WTC11 (cell line): ENCODE results near the gene MTA2. TPM values are rescaled to one million over a fixed set of nuclear protein-coding genes. Genes with fewer than 3 reads are reported as not detected.
"Not testable (repeated sequence)": the region's sequence is repeated elsewhere in the genome, so short reads cannot be mapped to it uniquely, and the experiment has no call there.

Source experiments
- ATAC-seq: fragments of 200-7000 bp; cut with Tn5 transposase; 2 replicates; pipeline ENCODE4 v1.10.0; 2021; ENCODE audit warnings: mild to moderate bottlenecking, moderate library complexity
- CTCF ChIA-PET: fragments of 300-600 bp; sonication (Branson Sonifier 250); formaldehyde crosslinking; loops from one replicate; lab custom pipeline; 2021; ENCODE audit warnings: antibody characterized with exemption; lab: Charles Lee
- POLR2A ChIA-PET: fragments of 350-600 bp; sonication (Branson Sonifier 250); formaldehyde crosslinking; loops from one replicate; lab custom pipeline; 2021; ENCODE audit warnings: antibody characterized with exemption; lab: Charles Lee
- DNase-seq: peaks from one replicate; pipeline ENCODE4 v3.0.0; 2021; ENCODE audit warnings: low spot score
- H3K27ac Mint-ChIP-seq: 2 replicates; pipeline ENCODE4 v1.8.0; 2021; ENCODE audit warnings: mixed read lengths
- H3K27me3 Mint-ChIP-seq: 2 replicates; pipeline ENCODE4 v1.8.0; 2021; ENCODE audit warnings: low read depth, mild to moderate bottlenecking, moderate library complexity, mixed read lengths
- H3K36me3 Mint-ChIP-seq: 2 replicates; pipeline ENCODE4 v1.8.0; 2021; ENCODE audit warnings: mixed read lengths
- H3K4me1 Mint-ChIP-seq: 2 replicates; pipeline ENCODE4 v1.8.0; 2022; ENCODE audit warnings: mixed read lengths
- H3K4me3 Mint-ChIP-seq: 2 replicates; pipeline ENCODE4 v1.8.0; 2021; ENCODE audit warnings: mild to moderate bottlenecking, moderate library complexity, mixed read lengths
- H3K9me3 Mint-ChIP-seq: 2 replicates; pipeline ENCODE4 v1.8.0; 2021; ENCODE audit warnings: mixed read lengths
- ATF3 ChIP-seq: sonication (generic); formaldehyde crosslinking; conservative IDR thresholded peaks from 2 replicates; pipeline ENCODE4 v1.8.1; 2022; ENCODE audit warnings: mild to moderate bottlenecking, missing genetic modification reagents
- E2F4 ChIP-seq: sonication (generic); formaldehyde crosslinking; IDR thresholded peaks from 2 replicates; pipeline ENCODE4 v1.8.1; 2022; ENCODE audit warnings: low read depth, mild to moderate bottlenecking, moderate library complexity, missing genetic modification reagents, borderline replicate concordance
- FOXJ3 ChIP-seq: sonication (generic); formaldehyde crosslinking; IDR thresholded peaks from 2 replicates; pipeline ENCODE4 v1.9.0; 2021; ENCODE audit warnings: missing genetic modification reagents, mild to moderate bottlenecking, borderline replicate concordance
- GABPB1 ChIP-seq: sonication (generic); formaldehyde crosslinking; IDR thresholded peaks from 2 replicates; pipeline ENCODE4 v1.8.1; 2023; ENCODE audit warnings: mild to moderate bottlenecking, missing genetic modification reagents
- HMGXB4 ChIP-seq: sonication (generic); formaldehyde crosslinking; IDR thresholded peaks from 2 replicates; pipeline ENCODE4 v1.8.1; 2023; ENCODE audit warnings: mild to moderate bottlenecking, moderate library complexity, missing genetic modification reagents
- JAZF1 ChIP-seq: fragments of 250-450 bp; sonication (Bioruptor Pico); IDR thresholded peaks from 2 replicates; pipeline ENCODE4 v1.9.0; 2021; ENCODE audit warnings: moderate library complexity, mild to moderate bottlenecking, inconsistent platforms
- KAT7 ChIP-seq: sonication (generic); formaldehyde crosslinking; IDR thresholded peaks from 2 replicates; pipeline ENCODE4 v1.8.1; 2023; ENCODE audit warnings: missing genetic modification reagents, mild to moderate bottlenecking, borderline replicate concordance
- MLX ChIP-seq: sonication (generic); formaldehyde crosslinking; IDR thresholded peaks from 2 replicates; pipeline ENCODE4 v1.8.1; 2023; ENCODE audit warnings: mild to moderate bottlenecking, missing genetic modification reagents, moderate library complexity
- MYBL2 ChIP-seq: sonication (generic); formaldehyde crosslinking; IDR thresholded peaks from 2 replicates; pipeline ENCODE4 v1.8.1; 2023; ENCODE audit warnings: mild to moderate bottlenecking, moderate library complexity, missing genetic modification reagents
- NFATC4 ChIP-seq: fragments of 250-450 bp; sonication (Bioruptor Pico); IDR thresholded peaks from 2 replicates; pipeline ENCODE4 v1.9.0; 2021; ENCODE audit warnings: mild to moderate bottlenecking
- NFE2L1 ChIP-seq: sonication (generic); formaldehyde crosslinking; IDR thresholded peaks from 2 replicates; pipeline ENCODE4 v1.8.1; 2023; ENCODE audit warnings: missing genetic modification reagents
- OVOL2 ChIP-seq: fragments of 250-450 bp; sonication (Bioruptor Pico); IDR thresholded peaks from 2 replicates; pipeline ENCODE4 v1.9.0; 2021; ENCODE audit warnings: mild to moderate bottlenecking, borderline replicate concordance
- TP53 ChIP-seq: sonication (generic); formaldehyde crosslinking; IDR thresholded peaks from 2 replicates; pipeline ENCODE4 v1.8.1; 2023; ENCODE audit warnings: mild to moderate bottlenecking, missing genetic modification reagents
- ZBTB21 ChIP-seq: sonication (generic); formaldehyde crosslinking; IDR thresholded peaks from 2 replicates; pipeline ENCODE4 v1.8.1; 2023; ENCODE audit warnings: mild to moderate bottlenecking, missing genetic modification reagents, borderline replicate concordance
- ZBTB43 ChIP-seq: sonication (generic); formaldehyde crosslinking; IDR thresholded peaks from 2 replicates; pipeline ENCODE4 v1.8.1; 2023; ENCODE audit warnings: mild to moderate bottlenecking, missing genetic modification reagents
- ZNF219 ChIP-seq: sonication (generic); formaldehyde crosslinking; IDR thresholded peaks from 2 replicates; pipeline ENCODE4 v1.8.0; 2023; ENCODE audit warnings: missing genetic modification reagents, mild to moderate bottlenecking, borderline replicate concordance
- total RNA-seq: library from RNA; stranded (reverse); gene quantifications from 3 replicates; pipeline ENCODE4 v1.2.3, GENCODE V29; 2021
- TF ChIP-seq, protein P1 (sequence below): fragments of 250-450 bp; sonication (Bioruptor Pico); IDR thresholded peaks from 2 replicates; pipeline ENCODE4 v1.9.0; 2021; ENCODE audit warnings: moderate library complexity, mild to moderate bottlenecking, inconsistent platforms, borderline replicate concordance
- TF ChIP-seq, protein P2 (sequence below): sonication (generic); formaldehyde crosslinking; IDR thresholded peaks from 2 replicates; pipeline ENCODE4 v1.8.1; 2022; ENCODE audit warnings: missing genetic modification reagents, borderline replicate concordance
- TF ChIP-seq, protein P3 (sequence below): sonication (generic); formaldehyde crosslinking; IDR thresholded peaks from 2 replicates; pipeline ENCODE4 v1.8.1; 2022; ENCODE audit warnings: mild to moderate bottlenecking, missing genetic modification reagents, moderate library complexity, borderline replicate concordance
- TF ChIP-seq, protein P4 (sequence below): sonication (generic); formaldehyde crosslinking; IDR thresholded peaks from 2 replicates; pipeline ENCODE4 v1.8.0; 2023; ENCODE audit warnings: mild to moderate bottlenecking, missing genetic modification reagents

Gene MTA2
- total RNA-seq, 1 experiment from 2014 or later = 115 TPM

GRCh38 chr11:62601372-62602140 is at the start of gene MTA2 (continued):
- no peak for TF ChIP-seq FOXJ3 (CRISPR knock-in tag)
- TF ChIP-seq TP53 (CRISPR knock-in tag) = no peak
- peak; percentile 66; the same call in 1 of the 2 replicates for TF ChIP-seq MYBL2 (CRISPR knock-in tag)
- TF ChIP-seq ATF3 (CRISPR knock-in tag) = no peak
- peak; percentile 77; the same call in 1 of the 2 replicates for TF ChIP-seq E2F4 (CRISPR knock-in tag)
- TF ChIP-seq HMGXB4 (CRISPR knock-in tag) = peak; percentile 77; the same call in 1 of the 2 replicates
- 0 out of 2 replicates have a peak, but pooled peaks have one; percentile 30 for TF ChIP-seq NFATC4
- no peak for TF ChIP-seq ZBTB21
- no peak for TF ChIP-seq JAZF1
- TF ChIP-seq ZBTB43 (CRISPR knock-in tag) = no peak; the same call in 1 of the 2 replicates

DNA sequence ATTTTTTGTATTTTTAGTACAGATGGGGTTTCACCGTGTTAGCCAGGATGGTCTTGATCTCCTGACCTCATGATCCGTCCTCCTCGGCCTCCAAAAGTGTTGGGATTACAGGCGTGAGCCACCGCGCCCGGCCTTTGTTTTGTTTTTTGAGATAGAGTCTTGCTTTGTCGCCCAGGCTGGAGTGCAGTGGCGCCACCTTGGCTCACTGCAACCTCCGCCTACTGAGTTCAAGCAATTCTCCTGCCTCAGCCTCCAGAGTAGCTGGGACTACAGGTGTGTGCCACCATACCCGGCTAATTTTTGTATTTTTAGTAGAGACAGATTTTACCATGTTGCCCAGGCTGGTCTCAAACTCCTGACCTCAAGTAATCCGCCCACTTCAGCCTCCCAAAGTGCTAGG is 48.6 kb upstream of the MTA2 start:
- H3K4me3 Mint-ChIP-seq, DNase-seq, ATAC-seq, H3K27me3 Mint-ChIP-seq, H3K27ac Mint-ChIP-seq, H3K9me3 Mint-ChIP-seq: not testable (repeated sequence)
- ChIA-PET CTCF (interaction anchor here (0.6 to 1.2 kb wide), 2 partner anchors 58 to 211 kb away, joined by 3 read pairs; no protein-coding TSS in a partner anchor), POLR2A (interaction anchor here (6.3 kb wide), 1 partner anchor 15 kb away, joined by 42 read pairs; the partner anchor contains the start of genes C11orf98 and CSKMT)
- H3K36me3 Mint-ChIP-seq = peaks cover 23% of the 10 kb centered on the region
- H3K4me1 Mint-ChIP-seq = peaks cover 14% of the 10 kb centered on the region

DNA sequence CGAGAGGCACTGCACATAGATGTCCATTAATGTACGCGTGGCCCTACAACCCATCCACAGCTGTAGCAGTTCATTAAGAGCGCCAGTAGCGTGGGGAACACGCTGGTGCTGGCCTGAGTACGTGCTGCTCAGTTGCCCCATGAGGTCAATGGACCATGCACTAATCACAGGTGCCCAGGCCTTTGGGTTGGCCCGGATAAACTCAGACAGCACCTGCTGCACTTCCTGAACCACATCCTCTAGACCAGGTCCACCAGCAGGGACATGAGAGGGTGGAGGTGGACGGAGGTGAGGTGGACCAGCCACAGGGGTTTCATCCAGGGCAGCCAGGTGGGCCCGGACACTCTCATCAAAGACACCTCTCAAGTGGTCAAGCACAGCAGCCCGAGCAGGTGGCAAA is 47.8 kb upstream of the MTA2 start:
- ATAC-seq (no peak), DNase-seq (no peak)
- Mint-ChIP-seq H3K4me1 (peaks cover 18% of the 10 kb centered on the region), H3K36me3 (peaks cover 23% of the 10 kb centered on the region), H3K27ac (no peak overlapping the region), H3K4me3 (no peak overlapping the region), H3K9me3 (no peaks in the 10 kb centered on the region), H3K27me3 (no peaks in the 10 kb centered on the region)
- POLR2A ChIA-PET = interaction anchor here (1.1 to 6.3 kb wide), 2 partner anchors 16 to 21 kb away, joined by 3 to 42 read pairs; partner anchors contain the start of genes C11orf98 and CSKMT
- CTCF ChIA-PET = no interaction called here
- TF ChIP-seq ZNF219 (CRISPR knock-in tag) (no peak), KAT7 (no peak), OVOL2 (no peak), MLX (CRISPR knock-in tag) (no peak), GABPB1 (CRISPR knock-in tag) (no peak), NFE2L1 (CRISPR knock-in tag) (no peak)
- TF ChIP-seq, protein P1, sequence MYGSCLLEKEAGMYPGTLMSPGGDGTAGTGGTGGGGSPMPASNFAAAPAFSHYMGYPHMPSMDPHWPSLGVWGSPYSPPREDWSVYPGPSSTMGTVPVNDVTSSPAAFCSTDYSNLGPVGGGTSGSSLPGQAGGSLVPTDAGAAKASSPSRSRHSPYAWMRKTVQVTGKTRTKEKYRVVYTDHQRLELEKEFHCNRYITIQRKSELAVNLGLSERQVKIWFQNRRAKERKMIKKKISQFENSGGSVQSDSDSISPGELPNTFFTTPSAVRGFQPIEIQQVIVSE = no peak
- TF ChIP-seq, protein P2, sequence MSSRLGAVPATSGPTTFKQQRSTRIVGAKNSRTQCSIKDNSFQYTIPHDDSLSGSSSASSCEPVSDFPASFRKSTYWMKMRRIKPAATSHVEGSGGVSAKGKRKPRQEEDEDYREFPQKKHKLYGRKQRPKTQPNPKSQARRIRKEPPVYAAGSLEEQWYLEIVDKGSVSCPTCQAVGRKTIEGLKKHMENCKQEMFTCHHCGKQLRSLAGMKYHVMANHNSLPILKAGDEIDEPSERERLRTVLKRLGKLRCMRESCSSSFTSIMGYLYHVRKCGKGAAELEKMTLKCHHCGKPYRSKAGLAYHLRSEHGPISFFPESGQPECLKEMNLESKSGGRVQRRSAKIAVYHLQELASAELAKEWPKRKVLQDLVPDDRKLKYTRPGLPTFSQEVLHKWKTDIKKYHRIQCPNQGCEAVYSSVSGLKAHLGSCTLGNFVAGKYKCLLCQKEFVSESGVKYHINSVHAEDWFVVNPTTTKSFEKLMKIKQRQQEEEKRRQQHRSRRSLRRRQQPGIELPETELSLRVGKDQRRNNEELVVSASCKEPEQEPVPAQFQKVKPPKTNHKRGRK (CRISPR knock-in tag) = no peak
- TF ChIP-seq, protein P3, sequence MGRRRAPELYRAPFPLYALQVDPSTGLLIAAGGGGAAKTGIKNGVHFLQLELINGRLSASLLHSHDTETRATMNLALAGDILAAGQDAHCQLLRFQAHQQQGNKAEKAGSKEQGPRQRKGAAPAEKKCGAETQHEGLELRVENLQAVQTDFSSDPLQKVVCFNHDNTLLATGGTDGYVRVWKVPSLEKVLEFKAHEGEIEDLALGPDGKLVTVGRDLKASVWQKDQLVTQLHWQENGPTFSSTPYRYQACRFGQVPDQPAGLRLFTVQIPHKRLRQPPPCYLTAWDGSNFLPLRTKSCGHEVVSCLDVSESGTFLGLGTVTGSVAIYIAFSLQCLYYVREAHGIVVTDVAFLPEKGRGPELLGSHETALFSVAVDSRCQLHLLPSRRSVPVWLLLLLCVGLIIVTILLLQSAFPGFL = no peak
- TF ChIP-seq, protein P4, sequence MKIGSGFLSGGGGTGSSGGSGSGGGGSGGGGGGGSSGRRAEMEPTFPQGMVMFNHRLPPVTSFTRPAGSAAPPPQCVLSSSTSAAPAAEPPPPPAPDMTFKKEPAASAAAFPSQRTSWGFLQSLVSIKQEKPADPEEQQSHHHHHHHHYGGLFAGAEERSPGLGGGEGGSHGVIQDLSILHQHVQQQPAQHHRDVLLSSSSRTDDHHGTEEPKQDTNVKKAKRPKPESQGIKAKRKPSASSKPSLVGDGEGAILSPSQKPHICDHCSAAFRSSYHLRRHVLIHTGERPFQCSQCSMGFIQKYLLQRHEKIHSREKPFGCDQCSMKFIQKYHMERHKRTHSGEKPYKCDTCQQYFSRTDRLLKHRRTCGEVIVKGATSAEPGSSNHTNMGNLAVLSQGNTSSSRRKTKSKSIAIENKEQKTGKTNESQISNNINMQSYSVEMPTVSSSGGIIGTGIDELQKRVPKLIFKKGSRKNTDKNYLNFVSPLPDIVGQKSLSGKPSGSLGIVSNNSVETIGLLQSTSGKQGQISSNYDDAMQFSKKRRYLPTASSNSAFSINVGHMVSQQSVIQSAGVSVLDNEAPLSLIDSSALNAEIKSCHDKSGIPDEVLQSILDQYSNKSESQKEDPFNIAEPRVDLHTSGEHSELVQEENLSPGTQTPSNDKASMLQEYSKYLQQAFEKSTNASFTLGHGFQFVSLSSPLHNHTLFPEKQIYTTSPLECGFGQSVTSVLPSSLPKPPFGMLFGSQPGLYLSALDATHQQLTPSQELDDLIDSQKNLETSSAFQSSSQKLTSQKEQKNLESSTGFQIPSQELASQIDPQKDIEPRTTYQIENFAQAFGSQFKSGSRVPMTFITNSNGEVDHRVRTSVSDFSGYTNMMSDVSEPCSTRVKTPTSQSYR (CRISPR knock-in tag) = no peak
